BJ (cell line): ENCODE results near the gene BRI3BP. TPM values are rescaled to one million over a fixed set of nuclear protein-coding genes. Genes with fewer than 3 reads are reported as not detected.
"Not testable (repeated sequence)": the region's sequence is repeated elsewhere in the genome, so short reads cannot be mapped to it uniquely, and the experiment has no call there.

Experiments
- CTCF ChIA-PET: fragments of 350-600 bp; formaldehyde crosslinking; extraction: SDS; loops from one replicate; lab custom pipeline; 2021; ENCODE audit warnings: antibody characterized with exemption, inconsistent platforms; lab: Yijun Ruan, JAX
- POLR2A ChIA-PET: fragments of 300-600 bp; sonication (Branson Sonifier 250); formaldehyde crosslinking; extraction: SDS; loops from one replicate; lab custom pipeline; 2021; ENCODE audit warnings: antibody characterized with exemption; lab: Charles Lee
- DNase-seq: peaks from one replicate; pipeline ENCODE4 v3.0.0-alpha.2; 2011; ENCODE audit warnings: low read depth
- H3K27me3 ChIP-seq: 2 replicates; pipeline ENCODE4 v1.6.0; 2011; ENCODE audit warnings: low read length; ENCODE audit not compliant: control insufficient read depth, insufficient read depth
- H3K36me3 ChIP-seq: 2 replicates; pipeline ENCODE4 v1.5.1; 2011; ENCODE audit warnings: low read length; ENCODE audit not compliant: control insufficient read depth, insufficient read depth
- H3K4me3 ChIP-seq: 2 replicates; pipeline ENCODE4 v1.5.1; 2011; ENCODE audit warnings: low read depth, mild to moderate bottlenecking, control low read depth, low read length
- polyA plus RNA-seq: library from polyadenylated mRNA; depleted of rRNA; stranded (reverse); fragments of >200 nt; gene quantifications from 2 replicates; pipeline ENCODE4 v1.2.3, GENCODE V29; 2011
- TF ChIP-seq, protein P1 (sequence below): IDR thresholded peaks from 2 replicates; pipeline ENCODE4 v1.5.1; 2011; ENCODE audit warnings: low read depth, mild to moderate bottlenecking, control low read depth, inconsistent platforms, low read length, moderate library complexity; ENCODE audit not compliant: insufficient read depth

Gene BRI3BP
- polyA plus RNA-seq, 1 experiment = 1.9 TPM

DNA sequence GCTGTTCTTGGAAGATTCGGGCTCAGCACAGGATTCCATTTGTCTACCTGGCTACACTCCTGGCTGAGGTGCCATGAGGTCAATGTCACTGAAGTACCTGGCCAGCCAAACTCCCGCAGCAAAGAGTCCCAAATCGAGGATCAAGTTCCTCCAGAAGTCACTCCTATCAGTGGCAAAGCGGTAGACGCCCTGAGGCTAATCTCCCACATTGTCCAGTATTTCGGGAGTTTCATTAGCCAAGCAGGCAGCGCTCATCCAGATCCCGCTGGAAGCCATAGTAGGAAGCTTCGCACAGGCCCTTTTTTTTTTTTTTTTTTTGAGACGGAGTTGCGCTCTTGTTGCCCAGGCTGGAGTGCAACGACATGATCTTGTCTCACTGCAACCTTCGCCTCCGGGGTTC lies 62.9 kb downstream of the BRI3BP start:
- no peak for DNase-seq
- H3K4me3 ChIP-seq = no peak overlapping the region
- TF ChIP-seq, protein P1, sequence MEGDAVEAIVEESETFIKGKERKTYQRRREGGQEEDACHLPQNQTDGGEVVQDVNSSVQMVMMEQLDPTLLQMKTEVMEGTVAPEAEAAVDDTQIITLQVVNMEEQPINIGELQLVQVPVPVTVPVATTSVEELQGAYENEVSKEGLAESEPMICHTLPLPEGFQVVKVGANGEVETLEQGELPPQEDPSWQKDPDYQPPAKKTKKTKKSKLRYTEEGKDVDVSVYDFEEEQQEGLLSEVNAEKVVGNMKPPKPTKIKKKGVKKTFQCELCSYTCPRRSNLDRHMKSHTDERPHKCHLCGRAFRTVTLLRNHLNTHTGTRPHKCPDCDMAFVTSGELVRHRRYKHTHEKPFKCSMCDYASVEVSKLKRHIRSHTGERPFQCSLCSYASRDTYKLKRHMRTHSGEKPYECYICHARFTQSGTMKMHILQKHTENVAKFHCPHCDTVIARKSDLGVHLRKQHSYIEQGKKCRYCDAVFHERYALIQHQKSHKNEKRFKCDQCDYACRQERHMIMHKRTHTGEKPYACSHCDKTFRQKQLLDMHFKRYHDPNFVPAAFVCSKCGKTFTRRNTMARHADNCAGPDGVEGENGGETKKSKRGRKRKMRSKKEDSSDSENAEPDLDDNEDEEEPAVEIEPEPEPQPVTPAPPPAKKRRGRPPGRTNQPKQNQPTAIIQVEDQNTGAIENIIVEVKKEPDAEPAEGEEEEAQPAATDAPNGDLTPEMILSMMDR = no peak
- H3K36me3 ChIP-seq = no peaks in the 10 kb centered on the region
- no peaks in the 10 kb centered on the region; the same call in 1 of the 2 replicates for H3K27me3 ChIP-seq
- POLR2A ChIA-PET = no interaction called here
- CTCF ChIA-PET = interaction anchor here (0.6 kb wide), 1 partner anchor 205 kb away, joined by 4 read pairs; no protein-coding TSS in a partner anchor

DNA sequence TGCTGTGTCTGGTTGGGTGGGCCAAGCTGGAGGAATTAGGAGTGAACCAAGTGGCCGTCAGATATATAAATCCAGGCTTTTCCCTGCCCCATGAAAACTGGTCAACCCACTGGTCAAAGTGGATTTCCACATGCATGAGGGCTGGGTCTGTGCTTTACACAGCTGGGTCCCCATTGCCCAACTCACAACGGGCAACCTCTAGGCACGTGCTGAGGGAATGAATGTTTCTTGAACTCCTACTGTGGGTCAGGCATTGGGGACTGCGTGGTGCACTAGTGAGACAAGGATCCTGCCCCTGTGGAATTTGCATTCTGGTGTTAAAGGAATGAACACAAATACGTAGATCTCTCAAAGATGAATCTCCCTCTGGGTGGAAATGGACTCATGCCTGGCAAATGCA lies 64.3 kb downstream of the BRI3BP start:
- no peaks in the 10 kb centered on the region for H3K36me3 ChIP-seq
- no peaks in the 10 kb centered on the region; the same call in 1 of the 2 replicates for H3K27me3 ChIP-seq
- TF ChIP-seq, protein P1 = no peak
- no peak for DNase-seq
- POLR2A ChIA-PET = no interaction called here
- CTCF ChIA-PET = no interaction called here
- H3K4me3 ChIP-seq = no peak overlapping the region

DNA sequence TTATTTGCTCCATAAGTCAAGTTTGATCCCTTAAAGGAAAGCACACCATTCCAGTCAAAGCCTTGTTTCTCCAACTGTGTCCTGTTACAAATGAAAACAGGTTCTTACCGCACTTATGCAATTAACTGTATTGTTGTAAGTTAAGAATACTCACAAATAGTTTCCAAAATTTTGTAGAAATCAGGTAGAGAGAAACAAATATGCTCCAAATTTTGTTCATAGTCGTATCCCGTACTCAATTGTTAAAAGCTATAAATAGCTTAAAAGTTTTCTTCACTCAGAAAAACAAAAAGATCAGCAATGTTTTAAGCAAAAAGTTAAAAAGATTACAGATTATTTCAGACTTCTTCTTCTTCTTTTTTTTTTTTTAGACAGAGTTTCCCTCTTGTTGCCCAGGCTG lies 67.8 kb downstream of the BRI3BP start:
- Histone ChIP-seq H3K27me3 (no peaks in the 10 kb centered on the region; the same call in 1 of the 2 replicates), H3K4me3 (no peak overlapping the region), H3K36me3 (no peaks in the 10 kb centered on the region)
- CTCF ChIA-PET = no interaction called here
- TF ChIP-seq, protein P1 = no peak
- no peak for DNase-seq
- POLR2A ChIA-PET = no interaction called here

- H3K36me3 ChIP-seq, H3K4me3 ChIP-seq, POLR2A ChIA-PET, CTCF ChIA-PET, DNase-seq, H3K27me3 ChIP-seq: not testable (repeated sequence)
Measured at GRCh38 chr12:125063522-125063921, 70.1 kb downstream of the BRI3BP start.

DNA sequence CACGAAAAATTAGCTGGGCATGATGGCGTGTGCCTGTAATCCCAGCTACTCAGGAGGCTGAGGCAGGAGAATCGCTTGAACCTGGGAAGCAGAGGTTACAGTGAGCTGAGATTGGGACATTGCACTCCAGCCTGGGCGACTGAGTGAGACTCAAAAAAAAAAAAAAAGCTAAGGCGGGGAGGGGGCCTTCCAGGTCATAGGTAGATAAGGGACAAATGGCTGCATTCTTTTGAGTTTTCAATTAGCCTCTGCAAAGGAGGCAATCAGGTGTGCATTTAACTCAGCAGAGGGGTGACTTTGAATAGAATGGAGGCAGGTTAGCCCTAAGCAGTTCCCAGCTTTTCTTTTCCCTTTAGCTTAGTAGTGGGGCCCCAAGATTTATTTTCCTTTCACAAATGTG lies 71.0 kb downstream of the BRI3BP start:
- POLR2A ChIA-PET = no interaction called here

More for the DNA sequence above, 71.0 kb downstream of the BRI3BP start:
- peaks cover 1% of the 10 kb centered on the region for H3K36me3 ChIP-seq
- no peaks in the 10 kb centered on the region; the same call in 1 of the 2 replicates for H3K27me3 ChIP-seq
- TF ChIP-seq, protein P1 = no peak
- CTCF ChIA-PET = no interaction called here
- no peak for DNase-seq
- H3K4me3 ChIP-seq = no peak overlapping the region
